HG02610 (cell line): ENCODE results near the gene IQGAP2.
"Not testable (repeated sequence)": the region's sequence is repeated elsewhere in the genome, so short reads cannot be mapped to it uniquely, and the experiment has no call there.

Experiments used
- ATAC-seq: cut with Tn5 transposase; IDR thresholded peaks from one replicate; pipeline ENCODE4 v1.9.1; 2021; ENCODE audit warnings: mild to moderate bottlenecking, moderate library complexity; ENCODE audit not compliant: unreplicated experiment

IQGAP2 gene

GRCh38 chr5:76642390-76643040, 239.4 kb downstream of the IQGAP2 start:
- ATAC-seq: no peak

GRCh38 chr5:76643371-76643770, 240.3 kb downstream of the IQGAP2 start:
- no peak for ATAC-seq

- ATAC-seq: no peak
Measured at GRCh38 chr5:76649140-76649539, 246.1 kb downstream of the IQGAP2 start.

- ATAC-seq: no peak
Measured at GRCh38 chr5:76652809-76653414, 249.8 kb downstream of the IQGAP2 start.

- no peak for ATAC-seq
Measured at GRCh38 chr5:76657091-76657490, 254.0 kb downstream of the IQGAP2 start.

- no peak for ATAC-seq
Measured at GRCh38 chr5:76657683-76658311, 254.7 kb downstream of the IQGAP2 start.

- no peak for ATAC-seq
Measured at GRCh38 chr5:76660360-76660759, 257.3 kb downstream of the IQGAP2 start.

GRCh38 chr5:76662521-76662920, 259.4 kb downstream of the IQGAP2 start:
- no peak for ATAC-seq

GRCh38 chr5:76663573-76663972, 260.5 kb downstream of the IQGAP2 start:
- no peak for ATAC-seq

GRCh38 chr5:76664079-76664478, 261.0 kb downstream of the IQGAP2 start:
- ATAC-seq: no peak

GRCh38 chr5:76667495-76667894, 264.4 kb downstream of the IQGAP2 start:
- ATAC-seq: no peak

GRCh38 chr5:76669245-76669644, 266.2 kb downstream of the IQGAP2 start:
- no peak for ATAC-seq

- ATAC-seq: no peak
Measured at GRCh38 chr5:76670508-76670907, 267.4 kb downstream of the IQGAP2 start.

- no peak for ATAC-seq
Measured at GRCh38 chr5:76672242-76672641, 269.2 kb downstream of the IQGAP2 start.

GRCh38 chr5:76673125-76673524, 270.0 kb downstream of the IQGAP2 start:
- ATAC-seq: no peak

GRCh38 chr5:76674330-76675066, 271.4 kb downstream of the IQGAP2 start:
- ATAC-seq: no peak

GRCh38 chr5:76675364-76675763, 272.3 kb downstream of the IQGAP2 start:
- no peak for ATAC-seq

GRCh38 chr5:76677849-76678472, 274.9 kb downstream of the IQGAP2 start:
- no peak for ATAC-seq

- no peak for ATAC-seq
Measured at GRCh38 chr5:76679231-76679630, 276.1 kb downstream of the IQGAP2 start.

GRCh38 chr5:76680826-76681225, 277.7 kb downstream of the IQGAP2 start:
- ATAC-seq: not testable (repeated sequence)

GRCh38 chr5:76681287-76681686, 278.2 kb downstream of the IQGAP2 start:
- ATAC-seq: no peak
